Heart right ventricle (tissue), 16 donors: ENCODE results near the gene RPE. TPM values are rescaled to one million over a fixed set of nuclear protein-coding genes. Genes with fewer than 3 reads are reported as not detected.

Experiments
- ATAC-seq, 8 donors: fragments of 200-7000 bp; cut with Tn5 transposase; one replicate each; pipeline ENCODE4 v1.9.1; 2020; ENCODE audit warnings: mild to moderate bottlenecking in 8 of 8, moderate library complexity in 8 of 8, moderate number of reproducible peaks in 1 of 8
- DNase-seq, 2 donors: peaks; one replicate each; pipeline ENCODE4 v3.0.0-alpha.2; 2020
- H3K27ac ChIP-seq, 10 donors: fragments of 200-600 bp; sonication (generic) in 2 of 10; one replicate each; pipeline versions ENCODE4 v1.5.0 to v1.8.0; 2020 to 2022; ENCODE audit warnings: mild to moderate bottlenecking in 3 of 10
- H3K27me3 ChIP-seq, 7 donors: fragments of 200-600 bp; one replicate each; pipeline ENCODE4 v1.8.0; 2021 to 2022; ENCODE audit warnings: mild to moderate bottlenecking in 2 of 7
- H3K36me3 ChIP-seq, 9 donors: fragments of 200-600 bp; sonication (generic) in 1 of 9; one replicate each; pipeline versions ENCODE4 v1.5.0 to v1.8.0; 2020 to 2022; ENCODE audit warnings: mild to moderate bottlenecking in 2 of 9
- H3K4me1 ChIP-seq, 9 donors: fragments of 200-600 bp; sonication (generic) in 1 of 9; one replicate each; pipeline versions ENCODE4 v1.5.0 to v1.8.0; 2020 to 2022; ENCODE audit warnings: mild to moderate bottlenecking in 4 of 9
- H3K4me3 ChIP-seq, 10 donors: fragments of 200-600 bp; sonication (generic) in 2 of 10; one replicate each; pipeline versions ENCODE4 v1.5.0 to v1.8.0; 2020 to 2022; ENCODE audit warnings: mild to moderate bottlenecking in 7 of 10, moderate library complexity in 2 of 10
- H3K9me3 ChIP-seq, 11 donors: fragments of 200-600 bp in 10 of 11; sonication (generic) in 2 of 11; one replicate each; pipeline versions ENCODE4 v1.5.0 to v1.8.0; 2013 to 2022; ENCODE audit warnings: mild to moderate bottlenecking in 2 of 11, control low read depth in 1 of 11, moderate library complexity in 1 of 11
- WGBS, 2 donors: extraction: QIAGEN DNeasy Blood & Tissue Kit; methylation state at CpG; one replicate each; pipeline ENCODE4 v1.1.7; 2013; ENCODE audit warnings: inconsistent platforms in 1 of 2; 5-methylcytosine and 5-hydroxymethylcytosine counted together
- intact Hi-C, 10 donors: fragments of 100-400 bp; cut with DNase I; formaldehyde crosslinking; loops; one replicate each; pipeline versions ENCODE4 v1.11.1 to v1.14.2; 2022
- polyA plus RNA-seq, 2 donors: library from polyadenylated mRNA; stranded (reverse); fragments of 200-250 nt; gene quantifications; one replicate each; pipeline ENCODE4 v1.2.3, GENCODE V29; 2013
- total RNA-seq, 10 donors: library from RNA; stranded (reverse); fragmentation: NEBNext Ultra II Directional in 3 of 10; extraction: Animal tissue kit (Norgen Biotek cat#: 25700) in 3 of 10; gene quantifications; one replicate each; pipeline versions ENCODE4 v1.2.1 to v1.2.4, GENCODE V29; 2021 to 2023
- TF ChIP-seq, protein P1 (sequence below), 9 donors: fragments of 200-600 bp; sonication (generic) in 2 of 9; IDR thresholded peaks; one replicate each; pipeline versions ENCODE4 v1.5.0 to v1.8.0; 2021 to 2022; ENCODE audit warnings: antibody characterized with exemption in 9 of 9, mild to moderate bottlenecking in 5 of 9, moderate library complexity in 1 of 9
- donor health status: Arrhythmogenic right ventricular cardiomyopathy.
- donor health status: ischemic (EF 13 %, LVEDD 7.1; RV severe dilation, severe dysfunction).
- donor health status: healthy with polysubstance abuse.
- donor health status: DM: no; HTN: yes; CAD: no.
- donor health status: DM: no; HTN: no; CAD: no.
- donor health status: ischemic (EF 25% LVEDD 6.9; RV normal size, moderate dysfunction).
- donor health status: ischemic (EF 25% LVEDD 5.7; RV mildly dilated, moderate dysfunction).
- donor health status: healthy.
- donor health status: DM: yes; HTN: yes; CAD: no.
- donor health status: Ischemic cardiomyopathy.
- donor health status: ischemic (EF 35%, LVEDD 5.7; RV mildly dilated, moderate dysfunction).
- donor health status: nonischemic (EF 11% LVEDD 7.7; RV severe dilation, severe dysfunction).
- donor health status: DM: yes; HTN: yes; CAD: no.
- donor health status: PGD.
- donor health status: ischemic (EF 29% LVEDD 5.4; RV normal size, mild dysfunction).
- donor health status: nonischemic (EF 23%, LVEDD 6.1; RV moderate dilation, normal function).

Gene RPE
- total and polyA plus RNA-seq, 12 donors, result 8.0 to 25.6 (median 14.7) TPM

DNA sequence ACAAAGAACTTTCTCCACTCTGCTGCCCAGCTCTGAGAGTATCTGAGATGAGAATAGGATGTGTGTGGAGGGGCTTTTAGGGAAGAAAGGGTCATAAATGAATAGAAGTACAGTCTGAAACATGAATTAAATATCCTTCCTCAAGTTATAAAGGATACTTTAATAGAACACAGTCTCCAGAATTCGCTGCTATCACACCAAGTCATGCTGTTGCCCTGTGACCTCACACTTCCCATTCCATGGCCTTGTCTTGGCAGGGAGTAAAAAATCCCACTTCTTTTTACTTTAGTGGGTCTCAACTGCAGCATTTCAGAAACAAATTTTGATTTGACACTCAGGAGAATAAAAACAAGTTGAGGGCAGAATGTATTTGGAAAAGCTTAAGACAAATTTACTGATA, 3.8 kb upstream of the RPE start:
- Histone ChIP-seq H3K27me3 (no peaks in the 10 kb centered on the region), H3K36me3 (no peaks in the 10 kb centered on the region), H3K4me1 (peaks cover 4 to 14% (median 12%) of the 10 kb centered on the region in 9 donors), H3K27ac (no peak overlapping the region), H3K4me3 (no peak overlapping the region), H3K9me3 (no peaks in the 10 kb centered on the region)
- intact Hi-C loops, result no loop called here
- 38 to 40% methylated on average over 1 of the region's 1 CpG for WGBS, 2 donors
- ATAC-seq, result no peak
- no peak for DNase-seq
- TF ChIP-seq, protein P1, sequence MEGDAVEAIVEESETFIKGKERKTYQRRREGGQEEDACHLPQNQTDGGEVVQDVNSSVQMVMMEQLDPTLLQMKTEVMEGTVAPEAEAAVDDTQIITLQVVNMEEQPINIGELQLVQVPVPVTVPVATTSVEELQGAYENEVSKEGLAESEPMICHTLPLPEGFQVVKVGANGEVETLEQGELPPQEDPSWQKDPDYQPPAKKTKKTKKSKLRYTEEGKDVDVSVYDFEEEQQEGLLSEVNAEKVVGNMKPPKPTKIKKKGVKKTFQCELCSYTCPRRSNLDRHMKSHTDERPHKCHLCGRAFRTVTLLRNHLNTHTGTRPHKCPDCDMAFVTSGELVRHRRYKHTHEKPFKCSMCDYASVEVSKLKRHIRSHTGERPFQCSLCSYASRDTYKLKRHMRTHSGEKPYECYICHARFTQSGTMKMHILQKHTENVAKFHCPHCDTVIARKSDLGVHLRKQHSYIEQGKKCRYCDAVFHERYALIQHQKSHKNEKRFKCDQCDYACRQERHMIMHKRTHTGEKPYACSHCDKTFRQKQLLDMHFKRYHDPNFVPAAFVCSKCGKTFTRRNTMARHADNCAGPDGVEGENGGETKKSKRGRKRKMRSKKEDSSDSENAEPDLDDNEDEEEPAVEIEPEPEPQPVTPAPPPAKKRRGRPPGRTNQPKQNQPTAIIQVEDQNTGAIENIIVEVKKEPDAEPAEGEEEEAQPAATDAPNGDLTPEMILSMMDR (IDR thresholded peaks at IDR 0.05), result no peak

DNA sequence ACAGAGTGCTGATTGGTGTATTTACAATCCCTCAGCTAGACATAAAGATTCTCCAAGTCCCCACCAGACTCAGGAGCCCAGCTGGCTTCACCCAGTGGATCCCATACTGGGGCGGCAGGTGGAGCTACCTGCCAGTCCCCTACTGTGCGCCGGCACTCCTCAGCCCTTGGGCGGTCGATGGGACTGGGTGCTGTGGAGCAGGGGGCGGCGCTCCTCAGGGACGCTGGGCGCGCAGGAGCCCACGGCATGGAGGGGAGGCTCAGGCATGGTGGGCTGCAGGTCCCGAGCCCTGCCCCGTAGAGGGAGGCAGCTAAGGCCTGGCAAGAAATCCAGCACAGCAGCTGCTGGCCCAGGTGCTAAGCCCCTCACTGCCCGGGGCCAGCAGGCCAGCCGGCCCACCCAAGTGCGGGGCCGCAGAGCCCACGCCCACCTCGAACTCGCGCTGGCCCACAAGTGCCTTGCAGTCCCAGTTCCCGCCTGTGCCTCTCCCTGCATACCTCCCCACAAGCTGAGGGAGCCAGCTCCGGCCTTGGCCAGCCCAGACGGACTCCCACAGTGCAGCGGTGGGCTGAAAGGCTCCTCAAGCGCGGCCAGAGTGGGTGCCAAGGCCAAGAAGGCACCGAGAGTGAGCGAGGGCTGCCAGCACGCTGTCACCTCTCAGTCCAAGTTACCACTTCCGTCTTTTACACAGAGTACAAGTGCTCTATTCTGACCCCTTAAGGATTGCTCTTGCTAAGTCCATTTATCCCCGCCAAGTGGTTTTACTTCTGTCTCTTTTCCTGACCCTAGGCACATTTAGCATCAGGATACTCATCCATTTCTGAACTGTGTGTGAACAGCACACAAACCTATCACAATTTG, 1.7 kb upstream of the RPE start:
- no peak for ATAC-seq
- H3K4me3 ChIP-seq, result no peak overlapping the region
- no peak overlapping the region for H3K27ac ChIP-seq
- intact Hi-C loops, result loop anchor here in 4 of 10 donors (5.0 to 10.0 kb wide), 2 partner anchors 172 to 174 kb away; partner anchors contain the start of gene KANSL1L (in 4 of the 4)
- H3K9me3 ChIP-seq, result no peaks in the 10 kb centered on the region
- peaks cover 0 to 15% (median 0%) of the 10 kb centered on the region in 9 donors for H3K36me3 ChIP-seq
- H3K27me3 ChIP-seq, result no peaks in the 10 kb centered on the region
- TF ChIP-seq, protein P1 (IDR thresholded peaks at IDR 0.05), result no peak
- peak in 1 of 2 donors; percentile 12 for DNase-seq
- WGBS, 2 donors, result 97 to 98% methylated on average over 32 of the region's 32 CpGs
- peaks cover 4 to 35% (median 33%) of the 10 kb centered on the region in 9 donors for H3K4me1 ChIP-seq

DNA sequence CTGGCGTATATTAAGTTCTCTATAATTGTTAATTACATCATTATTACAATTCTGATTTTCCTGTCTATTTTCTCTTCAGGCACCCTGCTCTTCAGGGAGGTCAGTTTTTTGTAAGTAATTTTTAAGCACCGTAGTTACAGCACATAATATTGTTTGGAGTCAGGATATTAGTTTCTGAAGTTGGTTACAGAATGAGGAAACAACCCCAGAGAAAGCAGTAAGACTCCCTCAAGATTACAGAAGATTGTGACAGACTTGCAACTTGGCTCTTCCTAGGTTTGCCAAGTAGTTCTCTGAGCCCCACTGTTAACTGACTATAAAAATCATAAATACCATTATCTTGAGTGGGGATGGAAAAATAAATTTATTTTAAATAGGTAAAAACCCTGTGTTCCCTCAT, 921 bp downstream of the RPE start:
- Histone ChIP-seq H3K27me3 (no peaks in the 10 kb centered on the region), H3K27ac (peak overlapping the region in 4 of 10 donors; percentile 82 to 88 (median 84)), H3K9me3 (no peaks in the 10 kb centered on the region), H3K4me1 (peaks cover 4 to 61% (median 51%) of the 10 kb centered on the region in 9 donors), H3K4me3 (peak overlapping the region; percentile 74 to 99 (median 88)), H3K36me3 (peaks cover 0 to 24% (median 0%) of the 10 kb centered on the region in 9 donors)
- intact Hi-C loops, result loop anchor here in 5 of 10 donors (2.0 to 10.0 kb wide), 3 partner anchors 167 to 171 kb away; partner anchors contain the start of gene KANSL1L (in 5 of the 5)
- DNase-seq, result no peak
- TF ChIP-seq, protein P1 (IDR thresholded peaks at IDR 0.05), result no peak
- no peak for ATAC-seq
- 37 to 39% methylated on average over 2 of the region's 2 CpGs for WGBS, 2 donors

DNA sequence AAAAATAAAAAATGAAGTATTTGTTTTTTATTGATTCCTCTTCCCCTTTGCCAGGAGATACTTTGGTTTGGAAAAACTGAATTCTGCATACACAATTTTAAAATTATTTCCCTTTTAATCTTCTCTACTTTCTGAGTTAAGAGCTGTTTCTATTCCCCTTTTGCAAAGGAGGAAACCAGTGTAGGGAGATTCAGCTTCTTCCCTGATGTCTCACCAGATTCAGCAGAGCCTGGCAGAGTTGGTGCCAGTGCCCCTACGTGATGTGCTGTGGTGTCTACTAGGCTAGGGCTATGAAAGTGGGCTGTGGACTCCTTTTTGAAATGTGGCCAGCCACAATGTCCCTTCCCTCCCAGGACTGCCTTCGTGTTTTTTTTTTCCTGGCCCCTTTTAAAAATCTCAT, 2.4 kb downstream of the RPE start:
- DNase-seq (no peak), ATAC-seq (no peak)
- H3K36me3 ChIP-seq, result peaks cover 0 to 39% (median 0%) of the 10 kb centered on the region in 9 donors
- no peaks in the 10 kb centered on the region for H3K9me3 ChIP-seq
- WGBS, 2 donors, result 68 to 71% methylated on average over 2 of the region's 2 CpGs
- no peak overlapping the region for H3K4me3 ChIP-seq
- peak overlapping the region in 1 of 10 donors; percentile 57 for H3K27ac ChIP-seq
- H3K4me1 ChIP-seq, result peaks cover 4 to 69% (median 56%) of the 10 kb centered on the region in 9 donors
- TF ChIP-seq, protein P1 (IDR thresholded peaks at IDR 0.05), result no peak
- no peaks in the 10 kb centered on the region for H3K27me3 ChIP-seq
- intact Hi-C loops, result loop anchor here in 4 of 10 donors (5.0 to 10.0 kb wide), 2 partner anchors 167 to 170 kb away; partner anchors contain the start of gene KANSL1L (in 4 of the 4)
